HCT116 (cell line): ENCODE data around the gene FAM98B. TPM values are rescaled to one million over a fixed set of nuclear protein-coding genes. Genes with fewer than 3 reads are reported as not detected.

Experiments
- ATAC-seq: fragments of 200-7000 bp; cut with Tn5 transposase; 2 replicates; pipeline ENCODE4 v1.9.1; 2020; ENCODE audit warnings: mild to moderate bottlenecking, moderate library complexity
- BruUV-seq: library from RNA; stranded (reverse); fragments of 400-500 nt; replicated peaks from 2 replicates; lab custom pipeline; 2021; lab: Mats Ljungman, UMichigan
- CTCF ChIA-PET: fragments of 300-600 bp; sonication (Branson Sonifier 250); formaldehyde crosslinking; loops from one replicate; lab custom pipeline; 2021; ENCODE audit warnings: antibody characterized with exemption; lab: Charles Lee
- POLR2A ChIA-PET: fragments of 300-600, 350-600 bp; sonication (Branson Sonifier 250); formaldehyde crosslinking; loops from one replicate; lab custom pipeline; 2021; ENCODE audit warnings: antibody characterized with exemption; lab: Charles Lee
- RAD21 ChIA-PET, 2 experiments: fragments of 300-600 bp; sonication (Branson Sonifier 250); formaldehyde crosslinking; loops; one replicate each; lab custom pipeline; 2023; ENCODE audit warnings: low total read pairs in 2 of 2; ENCODE audit not compliant: uncharacterized antibody in 2 of 2, unreplicated experiment in 2 of 2, low non-redundant PET in 1 of 2; lab: Charles Lee
- DNase-seq: peaks from one replicate; pipeline ENCODE4 v3.0.0-alpha.2; 2010; ENCODE audit warnings: low read depth, low spot score
- H2AFZ ChIP-seq: fragments of 200-600 bp; shearing (Covaris generic), sonication (generic); 2 replicates; pipeline ENCODE4 v1.6.1; 2017; ENCODE audit warnings: low read depth, mixed run types, mixed read lengths, antibody characterized with exemption, low read length; ENCODE audit not compliant: poor library complexity, severe bottlenecking
- H3K27ac ChIP-seq: 2 replicates; pipeline ENCODE4 v1.5.1; 2012; ENCODE audit warnings: low read depth, low read length
- H3K27me3 ChIP-seq: fragments of 200-600 bp; sonication (generic); 2 replicates; pipeline ENCODE4 v1.6.1; 2016; ENCODE audit warnings: mixed run types, low read length, mixed read lengths; ENCODE audit not compliant: insufficient read depth
- H3K36me3 ChIP-seq, 2 experiments: fragments of 200-500 bp in 1 of 2; fragments of 200-600 bp in 1 of 2; sonication (Bioruptor generic) in 1 of 2; sonication (generic) in 1 of 2; 2 replicates each; pipeline versions ENCODE4 v1.5.1 to v1.6.1; 2014 to 2016; ENCODE audit warnings: low read length in 2 of 2, inconsistent platforms in 1 of 2, mixed read lengths in 1 of 2, mixed run types in 1 of 2; ENCODE audit not compliant: insufficient read depth in 2 of 2, control insufficient read depth in 1 of 2
- H3K4me1 ChIP-seq, 2 experiments: fragments of 200-600 bp in 1 of 2; sonication (generic) in 1 of 2; 2 replicates each; pipeline versions ENCODE4 v1.5.1 to v1.6.1; 2012 to 2017; ENCODE audit warnings: low read length in 2 of 2, inconsistent platforms in 1 of 2, mild to moderate bottlenecking in 1 of 2, mixed read lengths in 1 of 2, mixed run types in 1 of 2, moderate library complexity in 1 of 2; ENCODE audit not compliant: insufficient read depth in 2 of 2, control insufficient read depth in 1 of 2
- H3K4me2 ChIP-seq: fragments of 200-600 bp; sonication (generic); 2 replicates; pipeline ENCODE4 v1.6.1; 2017; ENCODE audit warnings: mixed run types, low read length, mixed read lengths
- H3K4me3 ChIP-seq, 2 experiments: fragments of 200-600 bp in 1 of 2; sonication (generic) in 1 of 2; replicated peaks in 1 of 2; 2 replicates each; pipeline ENCODE4 v1.5.1; 2011 to 2016; ENCODE audit warnings: low read length in 2 of 2, control low read depth in 1 of 2, low read depth in 1 of 2, mild to moderate bottlenecking in 1 of 2, mixed read lengths in 1 of 2, mixed run types in 1 of 2
- H3K79me2 ChIP-seq: fragments of 200-600 bp; sonication (generic); 2 replicates; pipeline ENCODE4 v1.6.1; 2017; ENCODE audit warnings: mild to moderate bottlenecking, mixed run types, low read length, moderate library complexity, mixed read lengths; ENCODE audit not compliant: insufficient read depth
- H3K9ac ChIP-seq: fragments of 200-600 bp; sonication (generic); 2 replicates; pipeline ENCODE4 v1.6.1; 2016; ENCODE audit warnings: low read length, mixed read lengths
- H3K9me2 ChIP-seq: fragments of 200-600 bp; sonication (generic), shearing (Covaris generic); 2 replicates; pipeline ENCODE4 v1.6.1; 2017; ENCODE audit warnings: mixed run types, mild to moderate bottlenecking, moderate library complexity; ENCODE audit not compliant: insufficient read depth
- H3K9me3 ChIP-seq, 2 experiments: fragments of 200-500 bp in 1 of 2; fragments of 200-600 bp in 1 of 2; sonication (Bioruptor generic) in 1 of 2; sonication (generic) in 1 of 2; 2 replicates each; pipeline ENCODE4 v1.6.1; 2014 to 2017; ENCODE audit warnings: low read length in 2 of 2, mixed read lengths in 2 of 2, inconsistent platforms in 1 of 2, low read depth in 1 of 2, mild to moderate bottlenecking in 1 of 2, mixed run types in 1 of 2, moderate library complexity in 1 of 2; ENCODE audit not compliant: control insufficient read depth in 1 of 2, insufficient read depth in 1 of 2
- H4K20me1 ChIP-seq: fragments of 200-600 bp; sonication (generic), shearing (Covaris generic); 2 replicates; pipeline ENCODE4 v1.6.1; 2017; ENCODE audit warnings: mixed run types, mild to moderate bottlenecking, moderate library complexity; ENCODE audit not compliant: insufficient read depth
- ATF3 ChIP-seq: IDR thresholded peaks from 2 replicates; pipeline ENCODE4 v1.6.1; 2012
- CEBPB ChIP-seq: IDR thresholded peaks from 2 replicates; pipeline ENCODE4 v1.6.1; 2012; ENCODE audit warnings: low read depth
- EGR1 ChIP-seq: IDR thresholded peaks from 2 replicates; pipeline ENCODE4 v1.6.1; 2012; ENCODE audit warnings: low read depth
- ELF1 ChIP-seq: IDR thresholded peaks from 2 replicates; pipeline ENCODE4 v1.6.1; 2012; ENCODE audit warnings: low read depth, borderline replicate concordance
- EZH2 ChIP-seq: fragments of 200-600 bp; sonication (generic); IDR thresholded peaks from 2 replicates; pipeline ENCODE4 v1.6.1; 2017; ENCODE audit warnings: antibody characterized with exemption, mixed run types
- EZH2phosphoT487 ChIP-seq: fragments of 200-600 bp; IDR thresholded peaks from 2 replicates; pipeline ENCODE4 v1.6.1; 2018; ENCODE audit warnings: antibody characterized with exemption, borderline replicate concordance
- FOSL1 ChIP-seq: IDR thresholded peaks from 2 replicates; pipeline ENCODE4 v1.6.1; 2012; ENCODE audit warnings: low read depth
- JUND ChIP-seq: IDR thresholded peaks from 2 replicates; pipeline ENCODE4 v1.6.1; 2012
- MAX ChIP-seq: IDR thresholded peaks from 2 replicates; pipeline ENCODE4 v1.6.1; 2012
- POLR2A ChIP-seq: IDR thresholded peaks from 2 replicates; pipeline ENCODE4 v1.7.0; 2011; ENCODE audit warnings: borderline replicate concordance; ENCODE audit not compliant: insufficient read depth, insufficient read length; ENCODE audit errors: extremely low read depth
- RAD21 ChIP-seq: IDR thresholded peaks from 2 replicates; pipeline ENCODE4 v1.6.1; 2012; ENCODE audit warnings: low read depth, mild to moderate bottlenecking
- REST ChIP-seq: IDR thresholded peaks from 2 replicates; pipeline ENCODE4 v1.6.1; 2012; ENCODE audit warnings: low read depth
- SIN3A ChIP-seq: IDR thresholded peaks from 2 replicates; pipeline ENCODE4 v1.6.1; 2012; ENCODE audit warnings: low read depth
- SP1 ChIP-seq: IDR thresholded peaks from 2 replicates; pipeline ENCODE4 v1.6.1; 2012; ENCODE audit warnings: low read depth
- SRF ChIP-seq: IDR thresholded peaks from 2 replicates; pipeline ENCODE4 v1.6.1; 2012; ENCODE audit warnings: low read depth
- TCF7L2 ChIP-seq: IDR thresholded peaks from 2 replicates; pipeline ENCODE4 v1.7.0; 2011; ENCODE audit warnings: borderline replicate concordance, inconsistent platforms; ENCODE audit not compliant: insufficient read depth, insufficient read length; ENCODE audit errors: extremely low read depth
- YY1 ChIP-seq: IDR thresholded peaks from 2 replicates; pipeline ENCODE4 v1.6.1; 2011; ENCODE audit warnings: low read length, low read depth, moderate library complexity, mild to moderate bottlenecking; ENCODE audit not compliant: insufficient replicate concordance; ENCODE audit errors: extremely low read depth
- ZBTB33 ChIP-seq: IDR thresholded peaks from 2 replicates; pipeline ENCODE4 v1.6.1; 2011; ENCODE audit warnings: mild to moderate bottlenecking, low read length, moderate library complexity; ENCODE audit not compliant: insufficient replicate concordance; ENCODE audit errors: extremely low read depth
- ZFX ChIP-seq: fragments of 450-650 bp; IDR thresholded peaks from 2 replicates; pipeline ENCODE4 v1.6.1; 2017
- ZNF274 ChIP-seq: fragments of 200-500 bp; sonication (Bioruptor generic); IDR thresholded peaks from 2 replicates; pipeline ENCODE4 v1.6.1; 2014; ENCODE audit warnings: mild to moderate bottlenecking, low read depth, low read length, inconsistent platforms
- intact Hi-C: fragments of 100-400 bp; cut with micrococcal nuclease; formaldehyde crosslinking; loops from 2 replicates; pipeline ENCODE4 v1.10.0; 2022
- total RNA-seq: library from RNA; stranded (reverse); gene quantifications from one replicate; pipeline ENCODE4 v1.2.1, GENCODE V29; 2021; ENCODE audit not compliant: unreplicated experiment

FAM98B gene
- total RNA-seq, 1 experiment from 2014 or later: 44.3 TPM

GRCh38 chr15:38463893-38464292, 10.0 kb downstream of the FAM98B start (continued):
- no peak for TF ChIP-seq ELF1
- TF ChIP-seq YY1: no peak
- no peak for TF ChIP-seq ZFX

GRCh38 chr15:38464675-38465074, 10.7 kb downstream of the FAM98B start:
- no peak for ATAC-seq
- TF ChIP-seq ZBTB33: no peak
- TF ChIP-seq JUND: no peak
- no peak for TF ChIP-seq CEBPB
- no peak for TF ChIP-seq ZFX
- TF ChIP-seq ZNF274: no peak
- no peak for TF ChIP-seq TCF7L2
- no peak for TF ChIP-seq MAX
- no peak for TF ChIP-seq YY1
- no peak for TF ChIP-seq FOSL1
- TF ChIP-seq SRF: no peak
- TF ChIP-seq REST: no peak
- no peak for TF ChIP-seq ATF3
- TF ChIP-seq SIN3A: no peak
- no peak for TF ChIP-seq POLR2A
- TF ChIP-seq SP1: no peak
- TF ChIP-seq EZH2: no peak
- TF ChIP-seq RAD21: no peak
- TF ChIP-seq EGR1: no peak
- no peak for TF ChIP-seq EZH2phosphoT487
- ChIA-PET CTCF (no interaction called here), POLR2A (interaction anchor here (1.6 kb wide), 1 partner anchor 11 kb away, joined by 5 read pairs; the partner anchor contains the start of gene FAM98B), RAD21 (no interaction called here)
- Histone ChIP-seq H3K27ac (no peak overlapping the region), H3K4me1 (no peaks in the 10 kb centered on the region), H2AFZ (no peak overlapping the region), H3K4me3 (no peak overlapping the region), H3K79me2 (peaks cover 77% of the 10 kb centered on the region), H3K9me2 (no peaks in the 10 kb centered on the region), H3K4me2 (no peak overlapping the region), H3K27me3 (no peaks in the 10 kb centered on the region), H3K9me3 (no peaks in the 10 kb centered on the region), H4K20me1 (peaks cover 8% of the 10 kb centered on the region; the same call in 1 of the 2 replicates), H3K9ac (no peak overlapping the region), H3K36me3 (0 out of 4 replicates have a peak, but pooled peaks cover 0 to 2% of the 10 kb centered on the region in 2 experiments)
- DNase-seq: no peak
- intact Hi-C loops: no loop called here
- no TSS peak for BruUV-seq
